ENCODE data around the gene ALDH1L1. TPM values are rescaled to one million over a fixed set of nuclear protein-coding genes. Genes with fewer than 3 reads are reported as not detected.

ALDH1L1 gene
- total and polyA plus RNA-seq, 2 of the 4 experiments (the other 2 are of a cell fraction) = not detected

GRCh38 chr3:126109880-126110235 lies 70.5 kb downstream of the ALDH1L1 start:
- Histone ChIP-seq H4K20me1 (ENCODE audit: insufficient read depth, low read length) (no peaks in the 10 kb centered on the region), H4K8ac (ENCODE audit: low read depth in 2 of 2, low read length in 2 of 2) (no peak overlapping the region), H3K27ac (ENCODE audit: insufficient read depth, low read length) (no peak overlapping the region), H3K9me1 (ENCODE audit: insufficient read depth, low read length) (no peaks in the 10 kb centered on the region), H3K4me3 (ENCODE audit: insufficient read depth, low read depth, low read length) (no peak overlapping the region), H3K79me1 (ENCODE audit: low read depth in 1 of 2, low read length in 2 of 2) (no peaks in the 10 kb centered on the region), H2AK5ac (ENCODE audit: low read depth, low read length) (no peak overlapping the region), H3K4ac (ENCODE audit: low read depth, low read length) (no peak overlapping the region), H3K36me3 (ENCODE audit: control insufficient read depth, insufficient read depth, low read length) (no peaks in the 10 kb centered on the region), H2BK5ac (ENCODE audit: low read depth, low read length, poor library complexity, severe bottlenecking) (no peak overlapping the region), H3K14ac (replicated peaks; ENCODE audit: low read depth, low read length) (no peak overlapping the region), H2BK120ac (ENCODE audit: low read depth, low read length) (no peak overlapping the region), H2BK15ac (ENCODE audit: low read depth, low read length) (no peak overlapping the region), H3K56ac (ENCODE audit: extremely low read depth, insufficient read depth, low read length) (no peak overlapping the region), H3K27me3 (ENCODE audit: control insufficient read depth, insufficient read depth, low read length) (peaks cover 19% of the 10 kb centered on the region), H3K4me2 (ENCODE audit: low read depth, low read length) (no peak overlapping the region), H2AFZ (replicated peaks; ENCODE audit: low read length, poor library complexity) (no peak overlapping the region), H3K9ac (ENCODE audit: low read depth, low read length) (no peak overlapping the region), H4K5ac (ENCODE audit: low read depth, low read length) (no peak overlapping the region), H3K18ac (ENCODE audit: low read depth, low read length) (no peak overlapping the region), H4K91ac (ENCODE audit: insufficient read depth, low read depth, low read length) (no peak overlapping the region), H3K9me3 (ENCODE audit: control insufficient read depth, insufficient read depth, low read length) (no peaks in the 10 kb centered on the region), H3K4me1 (ENCODE audit: control insufficient read depth, insufficient read depth, low read length) (no peaks in the 10 kb centered on the region), H3K23ac (ENCODE audit: low read depth, low read length) (no peak overlapping the region), H2AK9ac (replicated peaks; ENCODE audit: low read depth, low read length, poor library complexity) (no peak overlapping the region), H2BK20ac (ENCODE audit: low read depth, low read length) (no peak overlapping the region)
- TF ChIP-seq NFE2L2 (IDR thresholded peaks at IDR 0.05; ENCODE audit: low read depth, low read length) = no peak
- no peak for TF ChIP-seq SMC3 (IDR thresholded peaks at IDR 0.05; ENCODE audit: low read depth, low read length)
- TF ChIP-seq RCOR1 (IDR thresholded peaks at IDR 0.05; ENCODE audit: insufficient replicate concordance, low read length) = no peak
- TF ChIP-seq, protein P1, sequence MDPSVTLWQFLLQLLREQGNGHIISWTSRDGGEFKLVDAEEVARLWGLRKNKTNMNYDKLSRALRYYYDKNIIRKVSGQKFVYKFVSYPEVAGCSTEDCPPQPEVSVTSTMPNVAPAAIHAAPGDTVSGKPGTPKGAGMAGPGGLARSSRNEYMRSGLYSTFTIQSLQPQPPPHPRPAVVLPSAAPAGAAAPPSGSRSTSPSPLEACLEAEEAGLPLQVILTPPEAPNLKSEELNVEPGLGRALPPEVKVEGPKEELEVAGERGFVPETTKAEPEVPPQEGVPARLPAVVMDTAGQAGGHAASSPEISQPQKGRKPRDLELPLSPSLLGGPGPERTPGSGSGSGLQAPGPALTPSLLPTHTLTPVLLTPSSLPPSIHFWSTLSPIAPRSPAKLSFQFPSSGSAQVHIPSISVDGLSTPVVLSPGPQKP (IDR thresholded peaks at IDR 0.05; ENCODE audit: borderline replicate concordance, low read depth, low read length) = no peak
- no peak for TF ChIP-seq RAD21 (IDR thresholded peaks at IDR 0.05; ENCODE audit: low read length)
- no peak for TF ChIP-seq BHLHE40 (IDR thresholded peaks at IDR 0.05; ENCODE audit: low read depth, low read length)
- intact Hi-C loops (cut with micrococcal nuclease) (no loop called here), in situ Hi-C loops (cut with MboI; ENCODE audit: low sequenced_read_pairs) (loop anchor here (10.0 kb wide), 1 partner anchor 265 kb away; no protein-coding TSS in a partner anchor), dilution Hi-C loops (cut with HindIII; ENCODE audit: low sequenced_read_pairs, unreplicated experiment) (no loop called here)
- POLR2A ChIA-PET (ENCODE audit: unreplicated experiment) = no interaction called here
- CTCF ChIA-PET = no interaction called here
- no peak for ATAC-seq (ENCODE audit: low read depth)
- WGBS, 2 experiments (ENCODE audit: extremely low coverage in 2 of 2, insufficient read length in 1 of 2) = 85% methylated on average over 5 of the region's 10 CpGs; no CpG with 5 or more reads in 1 of the 2 experiments
- BruUV-seq (replicated peaks) = no TSS peak
- no peak for DNase-seq
